Peyer's patch (tissue), 4 donors: ENCODE results near the gene SGK2.

Experiments used
- CTCF ChIP-seq, 6 experiments: fragments of 450-650 bp in 4 of 6; fragments of 200-600 bp in 2 of 6; sonication (generic) in 1 of 6; IDR thresholded peaks; one replicate each; pipeline ENCODE4 v1.5.1; 2017 to 2019; ENCODE audit warnings: antibody characterized with exemption in 6 of 6, mild to moderate bottlenecking in 3 of 6, moderate library complexity in 1 of 6
- POLR2A ChIP-seq, 2 donors: fragments of 450-650 bp; IDR thresholded peaks; one replicate each; pipeline ENCODE4 v1.5.1; 2017; ENCODE audit warnings: antibody characterized with exemption in 2 of 2, mild to moderate bottlenecking in 2 of 2, moderate library complexity in 2 of 2

- TF ChIP-seq CTCF (IDR thresholded peaks at IDR 0.05): no peak
- TF ChIP-seq POLR2A (IDR thresholded peaks at IDR 0.05): peak in 1 of 2 donors; percentile 29
Measured at GRCh38 chr20:43513372-43513930, 45.4 kb upstream of the SGK2 start.
